GM12801 (cell line): Measurements from ENCODE around the gene PBLD.

Experiments
- TF ChIP-seq, protein P1 (sequence below): IDR thresholded peaks from one replicate; pipeline ENCODE4 v1.5.1; 2011; ENCODE audit warnings: control low read depth; ENCODE audit not compliant: insufficient read length; ENCODE audit errors: extremely low read depth

The PBLD gene

DNA sequence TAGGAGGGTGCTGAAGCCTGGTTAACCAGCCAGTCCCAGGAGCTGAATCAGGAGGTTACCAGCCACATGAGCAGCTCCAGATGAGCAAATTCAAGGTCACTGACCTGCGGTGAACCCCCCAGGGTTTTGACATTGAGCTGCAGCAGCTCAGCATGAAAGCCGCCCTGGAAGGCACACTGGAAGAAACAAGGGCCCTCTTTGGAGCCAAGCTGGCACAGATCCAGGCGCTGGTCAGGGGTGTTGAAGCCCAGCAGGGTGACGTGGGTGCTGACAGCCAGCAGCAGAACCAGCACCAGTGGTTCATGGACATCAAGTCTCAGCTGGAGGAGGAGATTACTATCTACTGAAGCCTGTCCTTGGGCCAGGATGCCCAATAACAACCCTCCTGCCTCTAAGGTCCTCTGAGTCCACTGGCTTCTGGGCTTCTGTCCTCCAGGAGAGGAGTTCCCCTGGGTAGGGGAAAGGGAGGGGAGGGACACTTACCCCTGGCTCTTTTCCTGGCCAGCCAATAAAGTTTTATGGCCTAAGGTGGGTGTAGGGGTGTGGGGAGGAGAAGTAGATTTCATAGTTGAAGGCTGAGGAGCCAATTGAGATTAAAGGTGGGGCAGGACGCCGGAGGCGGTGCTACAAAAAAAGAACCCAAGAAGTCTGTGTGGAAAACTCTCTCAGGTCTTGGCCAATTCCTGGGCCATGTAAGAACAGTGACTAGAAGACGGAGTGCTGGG is 71.4 kb downstream of the PBLD start:
- TF ChIP-seq, protein P1, sequence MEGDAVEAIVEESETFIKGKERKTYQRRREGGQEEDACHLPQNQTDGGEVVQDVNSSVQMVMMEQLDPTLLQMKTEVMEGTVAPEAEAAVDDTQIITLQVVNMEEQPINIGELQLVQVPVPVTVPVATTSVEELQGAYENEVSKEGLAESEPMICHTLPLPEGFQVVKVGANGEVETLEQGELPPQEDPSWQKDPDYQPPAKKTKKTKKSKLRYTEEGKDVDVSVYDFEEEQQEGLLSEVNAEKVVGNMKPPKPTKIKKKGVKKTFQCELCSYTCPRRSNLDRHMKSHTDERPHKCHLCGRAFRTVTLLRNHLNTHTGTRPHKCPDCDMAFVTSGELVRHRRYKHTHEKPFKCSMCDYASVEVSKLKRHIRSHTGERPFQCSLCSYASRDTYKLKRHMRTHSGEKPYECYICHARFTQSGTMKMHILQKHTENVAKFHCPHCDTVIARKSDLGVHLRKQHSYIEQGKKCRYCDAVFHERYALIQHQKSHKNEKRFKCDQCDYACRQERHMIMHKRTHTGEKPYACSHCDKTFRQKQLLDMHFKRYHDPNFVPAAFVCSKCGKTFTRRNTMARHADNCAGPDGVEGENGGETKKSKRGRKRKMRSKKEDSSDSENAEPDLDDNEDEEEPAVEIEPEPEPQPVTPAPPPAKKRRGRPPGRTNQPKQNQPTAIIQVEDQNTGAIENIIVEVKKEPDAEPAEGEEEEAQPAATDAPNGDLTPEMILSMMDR: no peak

DNA sequence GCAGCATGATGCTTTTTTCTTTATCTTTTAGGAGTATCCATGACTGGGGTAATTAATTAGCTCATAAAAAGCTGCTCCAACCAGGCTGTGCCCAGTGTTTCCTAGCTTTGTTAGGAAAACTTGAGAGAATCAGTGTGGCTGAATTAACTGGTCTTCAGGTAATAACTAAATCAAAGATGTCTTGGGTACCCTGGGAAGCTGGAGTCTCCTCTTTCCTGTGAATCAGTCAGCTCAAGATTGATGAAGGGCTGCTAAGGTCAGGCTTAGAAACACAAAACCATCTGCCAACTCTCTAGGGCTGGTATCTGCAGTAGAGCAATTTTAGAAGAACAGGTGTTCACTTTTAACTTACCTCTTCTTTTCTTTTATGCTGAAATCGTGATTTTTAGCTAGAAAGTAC is 79.4 kb downstream of the PBLD start:
- TF ChIP-seq, protein P1: no peak

DNA sequence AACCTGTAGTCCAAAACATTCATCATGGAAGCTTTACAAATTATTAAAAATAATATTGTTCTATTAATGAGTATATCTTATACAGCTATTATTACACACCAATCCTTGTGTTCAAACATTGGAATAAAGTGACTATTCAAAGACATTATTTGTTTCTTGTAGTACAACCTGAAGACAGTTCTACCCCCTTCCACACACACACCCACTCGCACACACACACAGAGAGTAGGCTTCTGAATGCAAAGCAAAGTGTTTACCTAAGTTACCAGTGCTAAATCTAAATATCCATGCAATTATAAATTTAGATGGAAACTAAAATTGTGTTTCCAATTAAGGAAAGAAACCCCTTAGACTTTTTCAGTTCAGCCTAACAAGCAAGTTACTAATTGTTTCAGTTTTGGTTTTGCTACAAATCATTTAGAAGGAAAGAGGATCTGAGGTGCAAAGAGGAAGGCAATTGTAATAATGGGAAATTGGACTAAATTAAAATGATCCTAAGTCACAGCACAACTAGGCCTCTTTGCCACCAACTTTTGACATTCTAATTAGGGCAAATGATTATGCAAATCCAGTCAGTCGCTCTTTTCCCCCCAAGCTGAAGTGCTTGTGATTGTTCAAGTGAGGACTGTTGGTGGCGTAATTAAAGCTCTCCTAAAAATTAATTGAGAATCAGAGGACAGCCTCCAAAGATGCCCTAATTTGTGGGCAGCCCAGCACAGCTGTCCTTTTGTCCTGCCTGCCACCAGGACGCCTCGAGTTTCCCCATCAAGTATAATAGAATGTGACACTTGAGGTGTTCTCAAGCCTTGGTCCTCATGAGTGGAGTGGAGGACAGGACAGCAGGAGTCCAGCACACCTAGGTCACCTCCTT is 80.9 kb downstream of the PBLD start:
- TF ChIP-seq, protein P1: no peak

DNA sequence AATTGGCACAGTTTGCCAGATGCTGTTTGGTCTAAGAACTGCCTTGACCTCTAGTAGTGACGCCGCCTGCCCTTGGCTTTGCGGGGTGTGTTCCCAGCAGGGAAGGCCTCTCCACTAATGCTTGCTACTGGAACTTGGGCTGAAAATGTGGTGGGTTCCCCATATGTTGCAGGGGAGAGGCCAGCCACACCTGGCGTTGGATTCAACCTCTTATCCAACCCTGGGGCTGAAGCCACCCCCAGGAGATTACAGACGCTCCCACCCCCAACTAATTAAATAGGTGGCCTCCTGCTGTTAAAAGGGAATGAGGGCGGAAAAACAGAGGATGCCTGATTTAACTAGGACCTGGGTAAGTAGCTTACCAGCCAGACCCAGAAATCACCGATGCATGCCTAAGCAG is 81.6 kb downstream of the PBLD start:
- TF ChIP-seq, protein P1: no peak

DNA sequence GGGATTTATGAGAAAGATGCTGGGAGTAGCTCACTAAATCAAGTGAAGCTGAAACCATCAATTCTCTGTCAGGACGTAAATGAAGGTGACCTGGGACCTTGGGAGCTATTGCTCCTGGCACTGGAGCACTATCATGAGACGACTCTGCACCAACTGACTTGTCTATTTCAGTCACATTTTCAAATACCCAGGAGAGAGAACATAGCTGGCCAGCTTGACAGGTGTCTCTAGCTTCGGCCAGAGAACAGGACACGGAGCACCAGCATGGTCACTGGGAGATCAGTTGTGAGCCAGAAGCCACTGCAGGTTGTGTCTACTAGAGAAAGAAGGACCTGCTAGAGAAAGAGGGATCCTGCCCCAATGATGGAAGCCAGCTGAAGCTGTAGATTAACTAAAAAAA is 83.4 kb downstream of the PBLD start:
- TF ChIP-seq, protein P1: no peak

DNA sequence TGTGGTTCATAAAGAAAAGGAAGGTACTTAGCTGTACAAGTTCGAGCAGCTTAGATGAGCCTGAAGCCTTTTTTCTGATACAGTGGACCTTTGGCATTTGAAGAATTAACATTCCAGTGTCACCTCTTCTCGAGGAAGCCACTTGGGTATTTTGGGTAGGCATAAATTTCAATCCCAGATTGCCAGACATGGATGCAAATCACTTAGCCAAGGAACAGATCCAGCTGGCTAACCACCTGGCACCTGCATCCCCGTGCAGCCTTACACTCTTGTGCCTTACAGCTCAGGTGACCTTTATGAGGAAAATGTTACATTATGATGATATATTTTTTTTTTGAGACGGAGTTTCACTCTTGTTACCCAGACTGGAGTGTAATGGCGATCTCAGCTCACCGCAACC is 84.8 kb downstream of the PBLD start:
- TF ChIP-seq, protein P1: no peak

DNA sequence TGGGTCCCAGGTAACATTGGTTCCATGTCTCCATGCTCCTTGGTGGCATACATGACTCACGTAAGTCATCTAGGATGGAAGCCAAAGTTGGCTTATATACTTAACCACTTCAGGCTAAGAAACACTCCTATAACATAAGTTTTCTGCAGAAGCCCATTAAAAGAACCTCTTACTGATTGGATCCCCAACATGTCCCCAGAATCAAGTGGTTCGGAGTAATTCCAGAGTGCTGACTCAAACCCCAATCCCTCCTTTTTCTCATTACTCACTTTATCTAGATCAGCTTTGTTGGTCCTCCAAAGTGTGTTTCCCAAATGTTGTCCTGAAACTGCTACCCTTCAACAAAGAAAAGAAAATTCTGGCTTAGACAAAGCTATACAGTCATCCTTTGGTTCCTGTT is 90.7 kb downstream of the PBLD start:
- TF ChIP-seq, protein P1: no peak
